Glomerular endothelial cell (primary cell): ENCODE measurements around the gene BCAS3. TPM values are rescaled to one million over a fixed set of nuclear protein-coding genes. Genes with fewer than 3 reads are reported as not detected.
A peak's percentile ranks its signal among the peaks of the same experiment; 100 is the strongest.
"Not testable (repeated sequence)": the region's sequence is repeated elsewhere in the genome, so short reads cannot be mapped to it uniquely, and the experiment has no call there.

Experiments used
- DNase-seq: peaks from one replicate; pipeline ENCODE4 v3.0.0-alpha.2; 2011; ENCODE audit warnings: low read depth, low spot score; ENCODE audit errors: extremely low read depth
- total RNA-seq: library from RNA; depleted of rRNA; stranded (reverse); fragments of >200 nt; gene quantifications from 2 replicates; pipeline ENCODE4 v1.2.3, GENCODE V29; 2015

BCAS3 gene
- total RNA-seq, 1 donor from 2014 or later, result 52.3 TPM

GRCh38 chr17:60743799-60744198, 66.1 kb downstream of the BCAS3 start:
- DNase-seq, result peak; percentile 5

DNA sequence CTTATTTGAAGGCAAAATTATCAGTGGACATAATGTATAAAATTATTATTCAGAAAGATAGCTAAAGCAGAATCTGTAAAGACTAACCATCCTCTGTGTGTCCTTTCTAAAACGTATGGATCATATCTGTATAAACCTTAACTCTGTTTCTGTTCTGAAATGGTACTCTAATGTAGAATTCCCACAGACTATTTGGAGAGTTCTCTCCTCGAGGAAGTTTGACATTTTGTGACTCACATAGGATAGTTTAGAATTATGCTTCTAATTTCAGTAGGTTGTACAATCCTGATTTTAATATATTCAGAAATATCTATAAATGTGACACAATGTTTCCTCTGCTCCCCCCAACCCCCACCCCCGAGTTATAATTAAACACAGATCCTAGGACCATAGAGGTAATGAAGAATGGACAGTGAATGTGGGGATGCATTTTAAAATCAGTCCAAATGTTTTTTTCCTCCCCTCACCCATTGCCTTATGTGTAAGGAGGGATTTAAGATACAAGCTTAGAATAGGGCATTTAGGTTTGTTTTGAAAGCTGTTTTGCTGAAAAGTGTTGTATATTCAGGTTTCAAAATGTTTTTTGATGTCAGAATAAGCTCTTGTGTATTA, 66.8 kb downstream of the BCAS3 start:
- DNase-seq, result no peak

DNA sequence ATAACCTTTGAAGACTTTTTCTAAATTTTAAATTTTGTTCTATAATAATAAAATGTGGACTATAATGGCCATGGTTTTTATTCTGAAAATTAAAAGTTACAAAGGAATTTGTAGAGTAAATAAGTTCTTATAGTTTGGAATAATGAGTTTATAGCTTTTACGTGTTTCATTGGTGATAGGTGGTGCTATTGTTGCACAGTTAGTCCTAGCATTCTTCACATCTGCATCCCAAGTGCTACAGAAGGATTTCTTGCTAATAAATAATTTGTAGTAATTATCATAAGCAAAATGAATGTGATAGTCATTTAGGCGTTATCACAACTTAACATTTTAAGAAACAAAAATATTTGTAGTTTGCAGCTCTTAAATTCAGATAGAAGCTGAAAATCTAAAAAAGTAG, 67.9 kb downstream of the BCAS3 start:
- DNase-seq, result no peak

DNA sequence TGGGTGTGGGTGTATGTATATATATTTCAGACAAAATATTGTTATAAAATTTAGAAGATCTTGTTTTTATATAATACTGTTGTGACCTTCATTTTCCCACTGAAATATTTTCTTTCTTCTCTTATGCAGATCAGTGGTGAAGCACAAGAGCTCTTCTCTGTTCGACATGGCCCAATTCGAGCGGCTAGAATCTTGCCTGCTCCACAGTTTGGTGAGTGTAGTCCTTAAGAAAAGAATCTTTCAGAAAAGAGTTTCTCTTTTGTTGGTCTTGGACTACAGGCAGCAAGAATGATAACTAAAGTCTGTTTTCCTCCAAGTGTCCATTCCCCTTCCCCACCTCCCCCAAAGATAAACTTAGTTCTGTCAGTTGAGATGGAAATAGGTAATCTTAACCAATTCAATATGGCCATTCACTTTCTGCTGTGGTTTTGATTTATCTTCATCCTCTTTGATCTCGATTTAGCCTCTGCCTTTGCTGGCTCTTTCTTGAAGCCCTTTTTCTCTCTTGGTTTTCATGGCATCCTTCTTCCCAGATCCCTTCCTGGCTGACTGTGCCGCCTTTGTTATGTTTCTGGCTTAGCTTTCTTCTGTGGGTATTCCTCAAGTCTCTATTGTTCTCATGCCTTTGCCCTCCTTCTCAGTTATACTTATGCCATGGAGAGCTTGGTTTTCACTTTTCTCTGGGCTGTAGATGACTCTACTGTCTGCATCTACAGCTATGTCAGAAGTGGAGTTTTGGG, 69.6 kb downstream of the BCAS3 start:
- no peak for DNase-seq

DNA sequence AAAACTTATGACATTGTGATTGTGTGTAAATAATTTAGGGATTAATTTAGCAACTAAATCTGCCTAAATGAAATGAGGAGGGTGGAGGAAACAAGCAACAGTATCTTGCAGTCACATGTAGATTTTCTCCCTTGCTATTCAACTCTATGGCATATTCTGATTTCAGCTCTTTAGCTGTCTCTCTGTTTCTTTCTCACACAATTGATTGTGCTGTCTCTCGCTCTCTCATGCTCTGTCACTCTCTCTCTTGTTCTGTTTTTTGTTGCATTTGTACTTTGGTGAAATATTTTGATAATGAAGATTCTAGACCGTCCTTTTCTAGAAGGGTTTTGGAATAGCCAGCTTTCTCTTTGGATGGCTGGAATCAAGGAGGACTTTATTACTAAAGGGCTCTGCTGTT, 70.6 kb downstream of the BCAS3 start:
- no peak for DNase-seq

- no peak for DNase-seq
These were observed 71.4 kb downstream of the BCAS3 start for GRCh38 chr17:60749050-60749449.

DNA sequence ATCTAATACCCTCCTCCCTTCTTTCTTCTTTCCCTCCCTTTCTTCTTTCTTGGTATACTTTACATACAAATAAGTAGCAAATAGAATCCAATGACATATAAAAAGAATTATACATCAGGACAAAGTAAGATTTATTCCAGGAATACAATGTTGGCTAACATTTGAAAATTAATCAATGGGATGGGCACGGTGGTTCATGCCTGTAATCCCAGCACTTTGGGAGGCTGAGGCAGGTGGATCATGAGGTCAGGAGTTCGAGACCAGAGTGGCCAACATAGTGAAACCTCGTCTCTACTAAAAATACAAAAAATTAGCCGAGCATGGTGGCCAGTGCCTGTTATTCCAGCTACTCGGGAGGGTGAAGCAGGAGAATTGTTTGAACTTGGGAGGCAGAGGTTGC, 72.1 kb downstream of the BCAS3 start:
- no peak for DNase-seq

GRCh38 chr17:60750640-60751039, 73.0 kb downstream of the BCAS3 start:
- no peak for DNase-seq

DNA sequence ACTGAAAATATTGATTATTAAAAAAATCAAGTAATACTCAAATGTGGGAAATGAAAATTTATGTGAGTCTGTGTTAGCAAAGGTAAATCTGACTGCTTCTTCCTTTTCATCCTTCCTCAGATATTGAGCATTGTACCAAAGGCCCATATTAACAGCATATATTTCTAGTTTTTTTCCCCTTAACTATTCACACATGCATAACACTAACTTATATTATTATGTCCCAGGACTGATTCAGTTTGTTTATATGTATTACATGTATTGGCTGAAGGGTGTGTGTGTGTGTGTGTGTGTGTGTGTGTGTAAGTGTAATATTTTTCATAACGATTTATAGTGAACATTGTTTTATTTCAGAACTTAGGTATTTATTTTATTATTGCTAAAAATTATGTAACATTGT, 74.2 kb downstream of the BCAS3 start:
- DNase-seq, result no peak

- DNase-seq, result no peak
These were observed 75.4 kb downstream of the BCAS3 start for GRCh38 chr17:60752873-60753577.

DNA sequence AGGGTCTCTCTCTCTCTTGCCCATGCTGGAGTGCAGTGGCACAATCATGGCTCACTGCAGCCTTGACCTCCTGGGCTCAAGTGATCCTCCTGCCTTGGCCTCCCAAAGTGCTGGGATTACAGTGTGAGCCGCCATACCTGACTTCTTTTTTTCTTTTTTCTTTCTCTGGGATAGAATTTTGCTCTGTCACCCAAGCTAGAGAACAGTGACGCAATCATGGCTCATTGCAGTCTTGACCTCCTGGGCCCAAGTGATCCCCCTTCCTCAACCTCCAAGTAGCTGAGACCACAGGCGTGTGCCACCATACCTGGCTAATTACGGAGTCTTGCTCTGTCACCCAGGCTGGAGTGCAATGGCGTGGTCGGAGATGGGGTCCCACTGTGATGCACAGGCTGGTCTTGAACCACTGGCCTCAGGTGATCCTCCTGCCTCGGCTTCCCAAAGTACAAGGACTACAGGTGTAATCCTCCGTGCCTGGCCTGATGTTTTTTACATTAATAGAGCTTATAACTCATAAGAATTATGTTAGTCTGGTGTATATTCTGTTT, 76.5 kb downstream of the BCAS3 start:
- no peak for DNase-seq

- DNase-seq, result not testable (repeated sequence)
These were observed 79.1 kb downstream of the BCAS3 start for GRCh38 chr17:60756798-60757197.

GRCh38 chr17:60757437-60757836, 79.8 kb downstream of the BCAS3 start:
- DNase-seq, result no peak

DNA sequence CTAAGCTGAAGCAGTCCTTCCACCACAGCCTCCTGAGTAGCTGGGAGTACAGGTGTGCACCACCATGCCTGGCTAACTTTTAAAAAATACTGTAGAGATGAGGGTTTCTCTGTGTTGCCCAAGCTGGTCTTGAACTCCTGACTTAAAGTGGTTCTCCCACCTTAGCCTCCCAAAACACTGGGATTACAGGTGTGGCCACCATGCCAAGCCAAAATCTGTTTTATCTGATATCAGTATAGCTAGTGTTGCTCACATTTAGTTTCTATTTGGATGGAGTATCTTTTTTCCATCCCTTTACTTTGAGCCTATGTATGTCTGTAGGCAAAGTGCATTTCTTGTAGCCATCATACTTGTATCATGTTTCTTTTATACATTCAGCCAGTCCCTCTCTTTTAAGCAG, 82.1 kb downstream of the BCAS3 start:
- no peak for DNase-seq

DNA sequence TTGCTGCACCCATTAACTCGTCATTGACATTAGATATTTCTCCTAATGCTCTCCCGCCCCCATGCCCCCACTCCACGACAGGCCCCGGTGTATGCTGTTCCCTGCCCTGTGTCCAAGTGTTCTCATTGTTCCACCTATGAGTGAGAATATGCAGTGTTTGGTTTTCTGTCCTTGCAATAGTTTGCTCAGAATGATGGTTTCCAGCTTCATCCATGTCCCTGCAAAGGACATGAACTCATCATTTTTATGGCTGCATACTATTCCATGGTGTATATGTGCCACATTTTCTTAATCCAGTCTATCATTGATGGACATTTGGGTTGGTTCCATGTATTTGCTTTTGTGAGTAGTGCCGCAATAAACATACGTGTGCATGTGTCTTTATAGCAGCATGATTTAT, 83.7 kb downstream of the BCAS3 start:
- not testable (repeated sequence) for DNase-seq

GRCh38 chr17:60766778-60767190, 89.1 kb downstream of the BCAS3 start:
- DNase-seq, result no peak

DNA sequence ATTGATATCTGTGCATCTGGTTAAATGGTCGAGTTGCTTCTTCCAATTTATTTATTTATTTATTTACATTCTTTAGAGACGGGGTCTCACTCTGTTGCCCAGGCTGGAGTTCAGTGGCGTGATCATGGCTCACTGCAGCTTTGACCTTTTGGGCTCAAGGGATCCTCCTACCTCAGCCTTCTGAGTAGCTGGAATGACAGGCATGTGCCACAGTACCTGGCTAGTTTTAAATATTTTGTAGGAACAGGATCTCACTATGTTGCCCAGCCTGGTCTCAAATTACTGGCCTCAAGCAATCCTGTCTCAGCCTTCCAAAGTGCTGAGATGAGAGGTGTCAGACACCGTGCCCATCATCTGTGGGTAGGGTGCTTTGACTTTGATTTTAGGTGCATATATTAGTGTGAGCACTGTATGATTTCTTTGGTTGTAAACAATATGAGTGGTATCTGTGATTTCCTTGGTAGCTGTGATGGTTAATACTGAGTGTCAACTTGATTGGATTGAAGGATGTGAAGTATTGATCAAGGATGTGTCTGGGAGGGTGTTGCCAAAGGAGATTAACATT, 90.2 kb downstream of the BCAS3 start:
- no peak for DNase-seq

DNA sequence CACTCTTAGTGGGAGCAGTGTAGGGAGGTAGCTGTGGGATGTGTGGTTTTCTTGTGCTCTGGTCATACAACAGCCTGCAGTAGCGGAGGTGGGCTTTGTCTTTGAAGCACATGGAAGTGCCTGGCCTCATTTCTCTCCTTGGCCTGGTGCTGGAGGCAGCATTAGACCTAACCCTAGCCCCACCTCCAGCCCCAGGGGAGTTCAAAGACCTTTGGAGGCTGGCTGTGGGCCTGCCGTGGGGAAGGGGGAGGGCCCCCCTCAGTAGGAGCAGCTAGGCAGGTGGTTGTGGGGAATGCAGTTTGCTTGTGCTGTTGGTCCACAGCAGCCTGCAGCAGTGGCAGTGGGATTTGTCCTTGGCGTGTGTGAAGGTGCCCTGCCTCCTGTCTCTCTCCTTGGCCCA, 91.7 kb downstream of the BCAS3 start:
- DNase-seq, result no peak

DNA sequence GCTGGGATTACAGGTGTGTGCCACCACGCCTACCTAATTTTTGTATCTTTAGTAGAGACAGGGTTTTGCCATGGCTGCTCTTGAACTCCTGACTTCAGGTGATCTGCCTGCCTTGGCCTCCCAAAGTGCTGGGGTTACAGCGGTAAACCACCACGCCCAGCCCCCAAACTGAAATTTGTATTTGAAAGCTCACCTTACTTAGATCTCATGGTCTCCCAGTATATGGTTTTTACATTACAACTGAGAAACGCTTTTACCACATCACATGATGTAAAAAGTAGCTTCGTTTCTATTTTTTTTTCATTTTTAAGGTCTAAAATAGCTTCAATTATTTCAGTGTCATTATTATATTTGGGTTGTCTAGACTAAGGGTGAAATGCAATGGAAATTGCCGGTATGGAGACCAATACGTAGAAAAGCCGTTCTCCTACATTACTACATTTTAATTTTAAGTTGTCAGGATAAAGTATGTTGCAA, 93.3 kb downstream of the BCAS3 start:
- no peak for DNase-seq

DNA sequence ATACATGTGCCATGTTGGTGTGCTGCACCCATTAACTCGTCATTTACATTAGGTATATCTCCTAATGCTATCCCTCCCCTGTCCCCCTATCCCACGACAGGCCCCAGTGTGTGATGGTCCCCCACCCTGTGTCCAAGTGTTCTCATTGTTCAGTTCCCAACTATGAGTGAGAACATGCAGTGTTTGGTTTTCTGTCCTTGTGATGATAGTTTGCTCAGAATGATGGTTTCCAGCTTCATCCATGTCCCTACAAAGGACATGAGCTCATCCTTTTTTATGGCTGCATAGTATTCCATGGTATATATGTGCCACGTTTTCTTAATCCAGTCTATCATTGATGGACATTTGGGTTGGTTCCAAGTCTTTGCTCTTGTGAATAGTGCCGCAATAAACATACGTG, 94.0 kb downstream of the BCAS3 start:
- not testable (repeated sequence) for DNase-seq

GRCh38 chr17:60773552-60773951, 95.9 kb downstream of the BCAS3 start:
- no peak for DNase-seq
